Measurements from ENCODE around the gene CSTPP1.

The CSTPP1 gene

GRCh38 chr11:46972821-46973220, 36.3 kb downstream of the CSTPP1 start:
- ATAC-seq (ENCODE audit: insufficient read depth, low read depth) = no peak
- no peaks in the 10 kb centered on the region for H4K20me1 ChIP-seq (ENCODE audit: insufficient read depth, low read length)
- H3K27ac ChIP-seq (ENCODE audit: low read length) = no peak overlapping the region
- H2AFZ ChIP-seq (ENCODE audit: low read depth, low read length) = no peak overlapping the region
- no peaks in the 10 kb centered on the region for H3K27me3 ChIP-seq (ENCODE audit: insufficient read depth, low read length, poor library complexity)
- no peak overlapping the region for H3K4me3 ChIP-seq (ENCODE audit: low read depth in 1 of 2, low read length in 2 of 2)
- no peak overlapping the region for H3K4me2 ChIP-seq (ENCODE audit: insufficient read depth, low read length)
- no peak for TF ChIP-seq CTCF (IDR thresholded peaks at IDR 0.05; ENCODE audit: borderline replicate concordance, extremely low read depth, low read length, poor library complexity, severe bottlenecking)
- no peak for TF ChIP-seq EZH2 (IDR thresholded peaks at IDR 0.05; ENCODE audit: borderline replicate concordance, low read depth, low read length, severe bottlenecking)
- H3K36me3 ChIP-seq (ENCODE audit: insufficient read depth, low read length) = peaks cover 5% of the 10 kb centered on the region; the same call in 1 of the 2 replicates
- DNase-seq = no peak
- no peak overlapping the region for H3K9ac ChIP-seq (ENCODE audit: low read depth, low read length)
- H3K9me3 ChIP-seq (ENCODE audit: insufficient read depth, low read length, severe bottlenecking) = no peaks in the 10 kb centered on the region
- H3K4me1 ChIP-seq (ENCODE audit: insufficient read depth, low read length) = no peaks in the 10 kb centered on the region
- H3K79me2 ChIP-seq (ENCODE audit: insufficient read depth, low read length) = no peaks in the 10 kb centered on the region

DNA sequence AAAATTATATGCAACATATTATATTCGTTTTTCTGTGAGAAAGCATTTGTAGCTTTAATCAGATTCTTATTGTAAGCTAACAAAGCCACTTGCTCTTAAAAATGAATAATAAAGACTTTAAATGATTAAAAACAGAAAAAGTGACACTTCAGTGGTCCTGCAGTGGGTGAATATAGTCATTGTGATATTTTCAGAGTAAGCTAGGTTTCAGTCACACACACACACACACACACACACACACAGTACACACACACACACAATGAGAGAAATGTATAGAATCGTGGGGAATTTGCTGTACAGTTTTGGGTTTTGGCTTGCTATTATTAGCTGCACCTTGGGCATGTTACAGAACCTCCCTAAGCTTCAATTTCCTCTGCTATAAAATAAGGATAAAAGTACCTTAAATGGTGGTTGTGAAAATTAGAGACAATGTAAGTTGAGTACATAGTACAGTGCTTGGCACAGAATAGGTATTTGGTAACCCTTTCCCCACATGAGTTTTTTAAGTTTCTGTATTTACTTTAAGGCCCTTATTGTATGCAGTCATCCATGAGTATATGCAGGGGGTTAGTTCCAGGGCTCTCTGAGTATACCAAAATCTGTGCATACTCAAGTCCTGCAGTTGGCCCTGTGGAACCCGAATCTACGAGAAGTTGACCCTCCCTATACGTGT, 39.8 kb downstream of the CSTPP1 start:
- H3K79me2 ChIP-seq (ENCODE audit: insufficient read depth, low read length) = no peaks in the 10 kb centered on the region
- H3K4me1 ChIP-seq (ENCODE audit: insufficient read depth, low read length) = no peaks in the 10 kb centered on the region
- H4K20me1 ChIP-seq (ENCODE audit: insufficient read depth, low read length) = no peaks in the 10 kb centered on the region
- no peak overlapping the region for H3K9ac ChIP-seq (ENCODE audit: low read depth, low read length)
- H3K27ac ChIP-seq (ENCODE audit: low read length) = no peak overlapping the region
- no peak overlapping the region for H3K4me2 ChIP-seq (ENCODE audit: insufficient read depth, low read length)
- no peak overlapping the region for H2AFZ ChIP-seq (ENCODE audit: low read depth, low read length)
- DNase-seq = no peak
- ATAC-seq (ENCODE audit: insufficient read depth, low read depth) = no peak
- H3K27me3 ChIP-seq (ENCODE audit: insufficient read depth, low read length, poor library complexity) = no peaks in the 10 kb centered on the region
- no peaks in the 10 kb centered on the region for H3K9me3 ChIP-seq (ENCODE audit: insufficient read depth, low read length, severe bottlenecking)
- no peak overlapping the region for H3K4me3 ChIP-seq (ENCODE audit: low read depth in 1 of 2, low read length in 2 of 2)
- TF ChIP-seq CTCF (IDR thresholded peaks at IDR 0.05; ENCODE audit: borderline replicate concordance, extremely low read depth, low read length, poor library complexity, severe bottlenecking) = no peak
- TF ChIP-seq EZH2 (IDR thresholded peaks at IDR 0.05; ENCODE audit: borderline replicate concordance, low read depth, low read length, severe bottlenecking) = no peak
- peaks cover 5% of the 10 kb centered on the region; the same call in 1 of the 2 replicates for H3K36me3 ChIP-seq (ENCODE audit: insufficient read depth, low read length)

- Histone ChIP-seq H3K9ac (ENCODE audit: low read depth, low read length) (no peak overlapping the region), H2AFZ (ENCODE audit: low read depth, low read length) (no peak overlapping the region), H3K4me3 (ENCODE audit: low read depth in 1 of 2, low read length in 2 of 2) (no peak overlapping the region), H3K36me3 (ENCODE audit: insufficient read depth, low read length) (peaks cover 5% of the 10 kb centered on the region; the same call in 1 of the 2 replicates), H3K9me3 (ENCODE audit: insufficient read depth, low read length, severe bottlenecking) (no peaks in the 10 kb centered on the region), H3K79me2 (ENCODE audit: insufficient read depth, low read length) (no peaks in the 10 kb centered on the region), H3K4me1 (ENCODE audit: insufficient read depth, low read length) (no peaks in the 10 kb centered on the region), H3K4me2 (ENCODE audit: insufficient read depth, low read length) (no peak overlapping the region), H3K27ac (ENCODE audit: low read length) (no peak overlapping the region), H3K27me3 (ENCODE audit: insufficient read depth, low read length, poor library complexity) (no peaks in the 10 kb centered on the region), H4K20me1 (ENCODE audit: insufficient read depth, low read length) (no peaks in the 10 kb centered on the region)
- no peak for TF ChIP-seq CTCF (IDR thresholded peaks at IDR 0.05; ENCODE audit: borderline replicate concordance, extremely low read depth, low read length, poor library complexity, severe bottlenecking)
- TF ChIP-seq EZH2 (IDR thresholded peaks at IDR 0.05; ENCODE audit: borderline replicate concordance, low read depth, low read length, severe bottlenecking) = no peak
- no peak for DNase-seq
- no peak for ATAC-seq (ENCODE audit: insufficient read depth, low read depth)
These were observed 40.7 kb downstream of the CSTPP1 start for GRCh38 chr11:46977038-46977813.

All from DND-41 (cell line).